Activated T-cell treated with anti-CD3 and anti-CD28 coated beads, Interleukin-2, amount 50 U/mL, for 4 hours (primary cell): Measurements from ENCODE around the gene HMGCS1. TPM values are rescaled to one million over a fixed set of nuclear protein-coding genes. Genes with fewer than 3 reads are reported as not detected.

Source experiments
- total RNA-seq, 3 donors: library from RNA; stranded (reverse); gene quantifications; one replicate each; pipeline ENCODE4 v1.2.1, GENCODE V29; 2021

Gene HMGCS1
- total RNA-seq, 3 donors from 2014 or later = 96.5 to 122 (median 106) TPM

Other genes with a start within 250 kb of the HMGCS1 start
- gene ZNF131, start 192.5 kb downstream of the HMGCS1 start, total RNA-seq = 10 to 100 TPM; 32.4 to 35.9 (median 33.6) TPM
- 1 to 10 TPM in 1 of 3 donors, under 1 TPM in 2; 0.58 to 1.0 (median 0.65) TPM for gene NIM1K, start 121.2 kb downstream of the HMGCS1 start, total RNA-seq
- gene CCL28, start 99.0 kb upstream of the HMGCS1 start, total RNA-seq = 1 to 10 TPM; 5.5 to 6.3 (median 5.9) TPM
- gene TMEM267, start 170.5 kb upstream of the HMGCS1 start, total RNA-seq = 10 to 100 TPM; 18.6 to 23.4 (median 21.2) TPM
- 1 to 10 TPM; 3.1 to 3.8 (median 3.6) TPM for gene C5orf34, start 201.7 kb upstream of the HMGCS1 start, total RNA-seq
- gene PAIP1, start 243.7 kb upstream of the HMGCS1 start, total RNA-seq = 10 to 100 TPM; 64.8 to 69.5 (median 66.7) TPM